Upper lobe of left lung (tissue), 6 donors: ENCODE results near the gene JCHAIN. TPM values are rescaled to one million over a fixed set of nuclear protein-coding genes. Genes with fewer than 3 reads are reported as not detected.
A peak's percentile ranks its signal among the peaks of the same experiment; 100 is the strongest.

Source experiments
- ATAC-seq, 2 donors: fragments of 200-7000 bp; cut with Tn5 transposase; one replicate each; pipeline ENCODE4 v1.9.1; 2022; ENCODE audit warnings: mild to moderate bottlenecking in 2 of 2, moderate library complexity in 2 of 2; ENCODE audit not compliant: low FRiP score in 2 of 2
- DNase-seq, 2 donors: peaks; one replicate each; pipeline ENCODE4 v3.0.0-alpha.2; 2019 to 2020
- H3K27ac ChIP-seq, 4 donors: fragments of 200-600 bp; sonication (generic); one replicate each; pipeline ENCODE4 v1.5.1; 2016 to 2019
- H3K27me3 ChIP-seq, 4 donors: fragments of 200-600 bp; sonication (generic); one replicate each; pipeline ENCODE4 v1.5.1; 2017 to 2019
- H3K36me3 ChIP-seq, 4 donors: fragments of 200-600 bp; sonication (generic); one replicate each; pipeline ENCODE4 v1.5.1; 2016 to 2019
- H3K4me1 ChIP-seq, 4 donors: fragments of 200-600 bp; sonication (generic); one replicate each; pipeline ENCODE4 v1.5.1; 2018 to 2019
- H3K4me3 ChIP-seq, 4 donors: fragments of 200-600 bp; sonication (generic); one replicate each; pipeline ENCODE4 v1.5.1; 2017 to 2019; ENCODE audit warnings: mild to moderate bottlenecking in 2 of 4, moderate library complexity in 1 of 4
- H3K9me3 ChIP-seq, 4 donors: fragments of 200-600 bp; sonication (generic); one replicate each; pipeline ENCODE4 v1.5.1; 2018 to 2019
- CTCF ChIP-seq, 6 experiments: fragments of 450-650 bp in 4 of 6; fragments of 200-600 bp in 2 of 6; sonication (generic) in 2 of 6; IDR thresholded peaks; one replicate each; pipeline ENCODE4 v1.5.1; 2016 to 2019; ENCODE audit warnings: antibody characterized with exemption in 6 of 6
- EP300 ChIP-seq, 4 donors: sonication (generic); formaldehyde crosslinking; IDR thresholded peaks; one replicate each; pipeline ENCODE4 v1.5.1; 2017; ENCODE audit warnings: antibody characterized with exemption in 4 of 4, control low read depth in 2 of 4
- POLR2A ChIP-seq, 4 donors: fragments of 450-650 bp; IDR thresholded peaks; one replicate each; pipeline ENCODE4 v1.5.1; 2016 to 2017; ENCODE audit warnings: antibody characterized with exemption in 4 of 4, mild to moderate bottlenecking in 2 of 4
- POLR2AphosphoS5 ChIP-seq, 2 donors: sonication (generic); formaldehyde crosslinking; IDR thresholded peaks; one replicate each; pipeline ENCODE4 v1.5.1; 2017; ENCODE audit warnings: antibody characterized with exemption in 2 of 2
- WGBS, 2 donors: methylation state at CpG; one replicate each; pipeline ENCODE4 v1.1.5; 2017 to 2018; 5-methylcytosine and 5-hydroxymethylcytosine counted together
- total RNA-seq, 6 donors: library from RNA; depleted of rRNA in 4 of 6; stranded (reverse); fragments of >200 nt in 4 of 6; gene quantifications; one replicate each; pipeline versions ENCODE4 v1.1.0 to v1.2.1, GENCODE V29; 2016 to 2021
- donor health status: DM: no; HTN: no; CAD: no; lungs with moderate emphysema.
- donor health status: DM: no; HTN: yes; CAD: no; lungs with severe emphysema.

JCHAIN gene
- total RNA-seq, 6 donors from 2014 or later, result 12.6 to 508 (median 254) TPM

GRCh38 chr4:70623323-70623722, 43.0 kb downstream of the JCHAIN start:
- WGBS, 2 donors, result 87 to 99% methylated on average over 3 of the region's 3 CpGs
- ATAC-seq (no peak), DNase-seq (no peak)
- no peak for TF ChIP-seq POLR2A (IDR thresholded peaks at IDR 0.05)
- TF ChIP-seq POLR2AphosphoS5 (IDR thresholded peaks at IDR 0.05), result no peak
- TF ChIP-seq EP300 (IDR thresholded peaks at IDR 0.05), result no peak
- TF ChIP-seq CTCF (IDR thresholded peaks at IDR 0.05), result no peak
- H3K9me3 ChIP-seq, result no peaks in the 10 kb centered on the region
- no peak overlapping the region for H3K4me3 ChIP-seq
- H3K36me3 ChIP-seq, result no peaks in the 10 kb centered on the region
- no peaks in the 10 kb centered on the region for H3K27me3 ChIP-seq
- no peaks in the 10 kb centered on the region for H3K4me1 ChIP-seq
- no peak overlapping the region for H3K27ac ChIP-seq

- H3K4me3 ChIP-seq, result no peak overlapping the region
- no peaks in the 10 kb centered on the region for H3K4me1 ChIP-seq
- TF ChIP-seq POLR2AphosphoS5 (IDR thresholded peaks at IDR 0.05), result no peak
- no peak for TF ChIP-seq POLR2A (IDR thresholded peaks at IDR 0.05)
- TF ChIP-seq CTCF (IDR thresholded peaks at IDR 0.05), result no peak
- TF ChIP-seq EP300 (IDR thresholded peaks at IDR 0.05), result no peak
- H3K27ac ChIP-seq, result no peak overlapping the region
- 91 to 97% methylated on average over 2 of the region's 2 CpGs for WGBS, 2 donors
- H3K27me3 ChIP-seq, result no peaks in the 10 kb centered on the region
- DNase-seq (no peak), ATAC-seq (no peak)
- H3K9me3 ChIP-seq, result no peaks in the 10 kb centered on the region
- H3K36me3 ChIP-seq, result no peaks in the 10 kb centered on the region
Observed at GRCh38 chr4:70619778-70620177, 46.5 kb downstream of the JCHAIN start.

GRCh38 chr4:70619288-70619687, 47.0 kb downstream of the JCHAIN start:
- H3K4me3 ChIP-seq, result no peak overlapping the region
- 93 to 94% methylated on average over 4 of the region's 4 CpGs for WGBS, 2 donors
- no peaks in the 10 kb centered on the region for H3K36me3 ChIP-seq
- no peak overlapping the region for H3K27ac ChIP-seq
- ATAC-seq, result no peak
- H3K27me3 ChIP-seq, result no peaks in the 10 kb centered on the region
- DNase-seq, result no peak
- no peaks in the 10 kb centered on the region for H3K9me3 ChIP-seq
- H3K4me1 ChIP-seq, result peaks cover 0 to 1% (median 0%) of the 10 kb centered on the region in 4 donors
- no peak for TF ChIP-seq POLR2A (IDR thresholded peaks at IDR 0.05)
- TF ChIP-seq CTCF (IDR thresholded peaks at IDR 0.05), result no peak
- no peak for TF ChIP-seq EP300 (IDR thresholded peaks at IDR 0.05)
- TF ChIP-seq POLR2AphosphoS5 (IDR thresholded peaks at IDR 0.05), result no peak

GRCh38 chr4:70614184-70614555, 52.1 kb downstream of the JCHAIN start:
- Histone ChIP-seq H3K4me3 (peak overlapping the region in 2 of 4 donors; percentile 27 to 28), H3K27ac (no peak overlapping the region), H3K36me3 (no peaks in the 10 kb centered on the region), H3K27me3 (no peaks in the 10 kb centered on the region), H3K4me1 (peaks cover 0 to 10% (median 3%) of the 10 kb centered on the region in 4 donors), H3K9me3 (no peaks in the 10 kb centered on the region)
- WGBS, 2 donors, result 34 to 56% methylated on average over 3 of the region's 3 CpGs
- TF ChIP-seq CTCF (IDR thresholded peaks at IDR 0.05) (no peak), EP300 (IDR thresholded peaks at IDR 0.05) (no peak), POLR2AphosphoS5 (IDR thresholded peaks at IDR 0.05) (no peak), POLR2A (IDR thresholded peaks at IDR 0.05) (no peak)
- no peak for DNase-seq
- peak in 1 of 2 donors; percentile 38 for ATAC-seq
